NCI-H69 (cell line): ENCODE measurements around the gene PKD2.
"Not testable (repeated sequence)": the region's sequence is repeated elsewhere in the genome, so short reads cannot be mapped to it uniquely, and the experiment has no call there.

ENCODE experiments used
- DNase-seq: peaks from one replicate; lab custom pipeline; 2025; lab: John Stamatoyannopoulos, UW

The PKD2 gene

GRCh38 chr4:87986508-87986907 lies 20.9 kb upstream of the PKD2 start:
- no peak for DNase-seq

- DNase-seq = no peak
Observed at GRCh38 chr4:87989765-87990164, 17.7 kb upstream of the PKD2 start.

GRCh38 chr4:87995435-87995834 lies 12.0 kb upstream of the PKD2 start:
- DNase-seq = no peak

- DNase-seq = not testable (repeated sequence)
Observed at GRCh38 chr4:87999191-87999691, 8.2 kb upstream of the PKD2 start.

- DNase-seq = no peak
Observed at GRCh38 chr4:88001871-88002270, 5.6 kb upstream of the PKD2 start.

- DNase-seq = no peak
Observed at GRCh38 chr4:88002786-88003185, 4.6 kb upstream of the PKD2 start.

- no peak for DNase-seq
Observed at GRCh38 chr4:88003261-88003660, 4.2 kb upstream of the PKD2 start.

GRCh38 chr4:88005076-88005475 lies 2.4 kb upstream of the PKD2 start:
- DNase-seq = no peak

- DNase-seq = no peak
Observed at GRCh38 chr4:88005946-88006345, 1.5 kb upstream of the PKD2 start.

GRCh38 chr4:88006956-88007303 lies 505 bp upstream of the PKD2 start:
- no peak for DNase-seq

- DNase-seq = peak; percentile 68
Observed at GRCh38 chr4:88008122-88008742, 797 bp downstream of the PKD2 start.

GRCh38 chr4:88008743-88009171 lies 1.3 kb downstream of the PKD2 start:
- no peak for DNase-seq

- DNase-seq = no peak
Observed at GRCh38 chr4:88009871-88010270, 2.4 kb downstream of the PKD2 start.

GRCh38 chr4:88010966-88011365 lies 3.5 kb downstream of the PKD2 start:
- no peak for DNase-seq

GRCh38 chr4:88012647-88013046 lies 5.2 kb downstream of the PKD2 start:
- no peak for DNase-seq

GRCh38 chr4:88014386-88014905 lies 7.0 kb downstream of the PKD2 start:
- no peak for DNase-seq

- no peak for DNase-seq
Observed at GRCh38 chr4:88015659-88016295, 8.3 kb downstream of the PKD2 start.

GRCh38 chr4:88017516-88018297 lies 10.3 kb downstream of the PKD2 start:
- DNase-seq = no peak

- no peak for DNase-seq
Observed at GRCh38 chr4:88018466-88018865, 11.0 kb downstream of the PKD2 start.

GRCh38 chr4:88021824-88022223 lies 14.4 kb downstream of the PKD2 start:
- DNase-seq = no peak

GRCh38 chr4:88022289-88022688 lies 14.9 kb downstream of the PKD2 start:
- no peak for DNase-seq

GRCh38 chr4:88025868-88026661 lies 18.6 kb downstream of the PKD2 start:
- not testable (repeated sequence) for DNase-seq
